Neural cell (in vitro differentiated cells): ENCODE measurements around the gene WDR19. TPM values are rescaled to one million over a fixed set of nuclear protein-coding genes. Genes with fewer than 3 reads are reported as not detected.

Experiments
- H2AFZ ChIP-seq: fragments of 200-600, 300-800 bp; sonication (generic), shearing (Covaris generic); 2 replicates; pipeline ENCODE4 v1.6.0; 2014; ENCODE audit warnings: low read depth, mild to moderate bottlenecking, antibody characterized with exemption, low read length, moderate library complexity
- H3F3A ChIP-seq: fragments of 200-600 bp; shearing (Covaris generic); 2 replicates; pipeline ENCODE4 v1.6.1; 2016; ENCODE audit warnings: mild to moderate bottlenecking, moderate library complexity, mixed read lengths, antibody characterized with exemption, low read length; ENCODE audit not compliant: insufficient read depth, poor library complexity, severe bottlenecking
- H3K27ac ChIP-seq: fragments of 200-600, 300-800 bp; sonication (generic), shearing (Covaris generic); 2 replicates; pipeline ENCODE4 v1.5.1; 2014; ENCODE audit warnings: mild to moderate bottlenecking, low read length, moderate library complexity
- H3K27me3 ChIP-seq: fragments of 300-800, 200-600 bp; sonication (generic), shearing (Covaris generic); 2 replicates; pipeline ENCODE4 v1.6.0; 2014; ENCODE audit warnings: mild to moderate bottlenecking, low read depth, low read length, moderate library complexity; ENCODE audit not compliant: insufficient read depth
- H3K36me3 ChIP-seq: fragments of 300-800, 200-600 bp; sonication (generic), shearing (Covaris generic); 2 replicates; pipeline ENCODE4 v1.5.1; 2014; ENCODE audit warnings: mild to moderate bottlenecking, antibody characterized with exemption, low read length, moderate library complexity; ENCODE audit not compliant: insufficient read depth
- H3K4me2 ChIP-seq: fragments of 300-800, 200-600 bp; sonication (generic), shearing (Covaris generic); 2 replicates; pipeline ENCODE4 v1.6.0; 2014; ENCODE audit warnings: mild to moderate bottlenecking, low read length
- H3K4me3 ChIP-seq: fragments of 300-800, 200-600 bp; sonication (generic), shearing (Covaris generic); 2 replicates; pipeline ENCODE4 v1.5.1; 2014; ENCODE audit warnings: mild to moderate bottlenecking, low read length, moderate library complexity
- H3K79me2 ChIP-seq: fragments of 200-600 bp; shearing (Covaris generic); replicated peaks from 2 replicates; pipeline ENCODE4 v1.6.0; 2014; ENCODE audit warnings: mild to moderate bottlenecking, low read length, moderate library complexity; ENCODE audit not compliant: insufficient read depth
- H3K9ac ChIP-seq: fragments of 300-800, 200-600 bp; sonication (generic), shearing (Covaris generic); 2 replicates; pipeline ENCODE4 v1.6.1; 2016; ENCODE audit warnings: mild to moderate bottlenecking, low read length, mixed read lengths
- H3K9me2 ChIP-seq: fragments of 200-600 bp; shearing (Covaris generic); 2 replicates; pipeline ENCODE4 v1.6.1; 2016; ENCODE audit warnings: mild to moderate bottlenecking, low read length, mixed read lengths; ENCODE audit not compliant: insufficient read depth
- H3K9me3 ChIP-seq: fragments of 200-600, 300-800 bp; sonication (generic), shearing (Covaris generic); 2 replicates; pipeline ENCODE4 v1.6.1; 2016; ENCODE audit warnings: mild to moderate bottlenecking, mixed run types, low read length, moderate library complexity, mixed read lengths
- H4K20me1 ChIP-seq: fragments of 200-600 bp; shearing (Covaris generic); 2 replicates; pipeline ENCODE4 v1.6.1; 2016; ENCODE audit warnings: mild to moderate bottlenecking, mixed run types; ENCODE audit not compliant: insufficient read depth
- EP300 ChIP-seq: fragments of 450-650 bp; conservative IDR thresholded peaks from 2 replicates; pipeline ENCODE4 v1.6.1; 2014; ENCODE audit warnings: antibody characterized with exemption, mild to moderate bottlenecking, moderate library complexity; ENCODE audit not compliant: poor library complexity, severe bottlenecking
- EZH2 ChIP-seq: fragments of 200-600, 300-800 bp; shearing (Covaris generic), sonication (generic); IDR thresholded peaks from 2 replicates; pipeline ENCODE4 v1.6.1; 2014; ENCODE audit warnings: antibody characterized with exemption, low read length, borderline replicate concordance, mild to moderate bottlenecking; ENCODE audit not compliant: insufficient read depth, poor library complexity, severe bottlenecking
- MXI1 ChIP-seq: fragments of 450-650 bp; conservative IDR thresholded peaks from 2 replicates; pipeline ENCODE4 v1.6.1; 2014; ENCODE audit warnings: antibody characterized with exemption, mild to moderate bottlenecking; ENCODE audit not compliant: poor library complexity, severe bottlenecking
- POLR2AphosphoS5 ChIP-seq: IDR thresholded peaks from 2 replicates; pipeline ENCODE4 v1.6.1; 2012
- RAD21 ChIP-seq: fragments of 450-650 bp; conservative IDR thresholded peaks from 2 replicates; pipeline ENCODE4 v1.6.1; 2014; ENCODE audit warnings: antibody characterized with exemption, mild to moderate bottlenecking, moderate library complexity
- SMC3 ChIP-seq: fragments of 450-650 bp; conservative IDR thresholded peaks from 2 replicates; pipeline ENCODE4 v1.6.1; 2014; ENCODE audit warnings: antibody characterized with exemption, mild to moderate bottlenecking, moderate library complexity; ENCODE audit not compliant: poor library complexity
- TAF1 ChIP-seq: IDR thresholded peaks from 2 replicates; pipeline ENCODE4 v1.6.1; 2012; ENCODE audit warnings: low read depth
- polyA plus RNA-seq: library from polyadenylated mRNA; depleted of rRNA; stranded (reverse); fragments of >200 nt; gene quantifications from 2 replicates; pipeline ENCODE4 v1.2.3, GENCODE V29; 2014
- TF ChIP-seq, protein P1 (sequence below): IDR thresholded peaks from 2 replicates; pipeline ENCODE4 v1.6.1; 2012; ENCODE audit warnings: borderline replicate concordance
- TF ChIP-seq, protein P2 (sequence below): fragments of 450-650 bp; IDR thresholded peaks from 2 replicates; pipeline ENCODE4 v1.5.1; 2014; ENCODE audit warnings: antibody characterized with exemption, mild to moderate bottlenecking, moderate library complexity; ENCODE audit not compliant: poor library complexity, severe bottlenecking

Gene WDR19
- polyA plus RNA-seq, 1 donor from 2014 or later, result 69.9 TPM

DNA sequence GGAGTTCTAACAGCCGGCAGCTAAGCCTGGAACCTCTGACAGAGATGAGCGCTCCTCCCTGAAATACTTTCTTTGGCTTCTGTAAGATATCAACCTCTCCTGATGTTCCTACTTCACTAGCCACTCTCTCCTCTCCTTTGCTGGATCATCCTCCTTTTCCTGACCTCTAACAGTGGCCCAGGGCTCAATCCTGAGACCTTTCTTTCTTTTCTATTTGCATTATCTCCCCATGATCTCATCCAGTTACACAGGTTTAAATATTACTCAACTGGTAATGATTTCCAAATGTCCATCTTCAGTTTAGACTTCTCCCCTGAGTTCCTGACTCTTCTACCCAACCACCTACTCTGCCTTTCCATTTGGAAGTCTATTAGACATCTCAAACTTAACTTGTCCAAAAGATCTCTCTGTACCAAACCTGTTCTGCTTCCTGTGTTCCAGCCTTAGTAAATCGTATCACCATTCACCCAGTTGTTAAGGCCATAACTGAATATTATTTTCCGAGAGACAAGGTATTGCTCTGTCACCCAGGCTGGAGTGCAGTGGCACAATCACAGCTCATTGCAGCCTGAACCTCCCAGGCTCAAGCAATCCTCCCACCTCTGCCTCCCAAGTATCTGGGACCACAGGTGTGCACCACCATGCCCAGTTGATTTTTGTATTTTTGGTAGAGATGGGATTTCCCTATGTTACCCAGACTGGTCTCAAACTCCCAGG lies 142.7 kb downstream of the WDR19 start:
- Histone ChIP-seq H3K9me2 (no peaks in the 10 kb centered on the region), H3F3A (no peaks in the 10 kb centered on the region), H3K4me3 (no peak overlapping the region), H3K9ac (no peak overlapping the region), H3K4me2 (no peak overlapping the region), H3K36me3 (no peaks in the 10 kb centered on the region), H3K27me3 (no peaks in the 10 kb centered on the region), H2AFZ (no peak overlapping the region), H3K79me2 (no peaks in the 10 kb centered on the region), H3K27ac (no peak overlapping the region), H3K9me3 (no peaks in the 10 kb centered on the region), H4K20me1 (no peaks in the 10 kb centered on the region)
- TF ChIP-seq POLR2AphosphoS5 (no peak), TAF1 (no peak), MXI1 (no peak), EP300 (no peak), RAD21 (no peak), EZH2 (no peak), SMC3 (no peak)
- TF ChIP-seq, protein P1, sequence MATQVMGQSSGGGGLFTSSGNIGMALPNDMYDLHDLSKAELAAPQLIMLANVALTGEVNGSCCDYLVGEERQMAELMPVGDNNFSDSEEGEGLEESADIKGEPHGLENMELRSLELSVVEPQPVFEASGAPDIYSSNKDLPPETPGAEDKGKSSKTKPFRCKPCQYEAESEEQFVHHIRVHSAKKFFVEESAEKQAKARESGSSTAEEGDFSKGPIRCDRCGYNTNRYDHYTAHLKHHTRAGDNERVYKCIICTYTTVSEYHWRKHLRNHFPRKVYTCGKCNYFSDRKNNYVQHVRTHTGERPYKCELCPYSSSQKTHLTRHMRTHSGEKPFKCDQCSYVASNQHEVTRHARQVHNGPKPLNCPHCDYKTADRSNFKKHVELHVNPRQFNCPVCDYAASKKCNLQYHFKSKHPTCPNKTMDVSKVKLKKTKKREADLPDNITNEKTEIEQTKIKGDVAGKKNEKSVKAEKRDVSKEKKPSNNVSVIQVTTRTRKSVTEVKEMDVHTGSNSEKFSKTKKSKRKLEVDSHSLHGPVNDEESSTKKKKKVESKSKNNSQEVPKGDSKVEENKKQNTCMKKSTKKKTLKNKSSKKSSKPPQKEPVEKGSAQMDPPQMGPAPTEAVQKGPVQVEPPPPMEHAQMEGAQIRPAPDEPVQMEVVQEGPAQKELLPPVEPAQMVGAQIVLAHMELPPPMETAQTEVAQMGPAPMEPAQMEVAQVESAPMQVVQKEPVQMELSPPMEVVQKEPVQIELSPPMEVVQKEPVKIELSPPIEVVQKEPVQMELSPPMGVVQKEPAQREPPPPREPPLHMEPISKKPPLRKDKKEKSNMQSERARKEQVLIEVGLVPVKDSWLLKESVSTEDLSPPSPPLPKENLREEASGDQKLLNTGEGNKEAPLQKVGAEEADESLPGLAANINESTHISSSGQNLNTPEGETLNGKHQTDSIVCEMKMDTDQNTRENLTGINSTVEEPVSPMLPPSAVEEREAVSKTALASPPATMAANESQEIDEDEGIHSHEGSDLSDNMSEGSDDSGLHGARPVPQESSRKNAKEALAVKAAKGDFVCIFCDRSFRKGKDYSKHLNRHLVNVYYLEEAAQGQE, result no peak
- TF ChIP-seq, protein P2, sequence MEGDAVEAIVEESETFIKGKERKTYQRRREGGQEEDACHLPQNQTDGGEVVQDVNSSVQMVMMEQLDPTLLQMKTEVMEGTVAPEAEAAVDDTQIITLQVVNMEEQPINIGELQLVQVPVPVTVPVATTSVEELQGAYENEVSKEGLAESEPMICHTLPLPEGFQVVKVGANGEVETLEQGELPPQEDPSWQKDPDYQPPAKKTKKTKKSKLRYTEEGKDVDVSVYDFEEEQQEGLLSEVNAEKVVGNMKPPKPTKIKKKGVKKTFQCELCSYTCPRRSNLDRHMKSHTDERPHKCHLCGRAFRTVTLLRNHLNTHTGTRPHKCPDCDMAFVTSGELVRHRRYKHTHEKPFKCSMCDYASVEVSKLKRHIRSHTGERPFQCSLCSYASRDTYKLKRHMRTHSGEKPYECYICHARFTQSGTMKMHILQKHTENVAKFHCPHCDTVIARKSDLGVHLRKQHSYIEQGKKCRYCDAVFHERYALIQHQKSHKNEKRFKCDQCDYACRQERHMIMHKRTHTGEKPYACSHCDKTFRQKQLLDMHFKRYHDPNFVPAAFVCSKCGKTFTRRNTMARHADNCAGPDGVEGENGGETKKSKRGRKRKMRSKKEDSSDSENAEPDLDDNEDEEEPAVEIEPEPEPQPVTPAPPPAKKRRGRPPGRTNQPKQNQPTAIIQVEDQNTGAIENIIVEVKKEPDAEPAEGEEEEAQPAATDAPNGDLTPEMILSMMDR, result no peak

DNA sequence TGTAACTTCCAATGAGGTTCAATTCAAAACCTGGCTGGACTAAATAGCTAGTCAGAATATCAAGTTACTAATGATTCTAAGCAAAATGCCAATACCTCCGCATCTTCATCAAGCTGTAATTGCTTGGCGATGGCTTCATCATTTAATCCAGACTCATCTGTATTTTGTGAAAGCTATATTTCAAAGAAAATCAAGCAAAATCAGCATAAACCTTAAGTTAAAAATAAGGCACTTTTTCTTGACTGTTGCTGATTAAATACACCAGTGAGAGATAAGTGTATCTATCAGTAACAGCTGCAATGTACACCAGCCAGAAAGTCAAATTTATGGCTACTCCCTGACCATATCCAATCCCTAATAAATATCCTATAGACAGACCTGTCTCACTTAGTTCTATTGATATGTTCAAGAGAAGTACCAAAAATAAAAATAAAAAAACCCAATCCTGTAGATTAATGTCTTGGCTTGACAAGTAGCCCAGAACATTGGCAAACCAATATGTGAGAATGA lies 144.2 kb downstream of the WDR19 start:
- Histone ChIP-seq H3K9me3 (no peaks in the 10 kb centered on the region), H3K36me3 (no peaks in the 10 kb centered on the region), H3K4me3 (no peak overlapping the region), H3F3A (no peaks in the 10 kb centered on the region), H3K9me2 (no peaks in the 10 kb centered on the region), H3K27me3 (no peaks in the 10 kb centered on the region), H3K9ac (no peak overlapping the region), H2AFZ (no peak overlapping the region), H3K4me2 (no peak overlapping the region), H3K27ac (no peak overlapping the region), H3K79me2 (peaks cover 5% of the 10 kb centered on the region), H4K20me1 (no peaks in the 10 kb centered on the region)
- TF ChIP-seq SMC3 (no peak), EP300 (no peak), POLR2AphosphoS5 (no peak), MXI1 (no peak), EZH2 (no peak)
- TF ChIP-seq, protein P2, result no peak
